ENCODE data around the gene CC2D1B.

DNA sequence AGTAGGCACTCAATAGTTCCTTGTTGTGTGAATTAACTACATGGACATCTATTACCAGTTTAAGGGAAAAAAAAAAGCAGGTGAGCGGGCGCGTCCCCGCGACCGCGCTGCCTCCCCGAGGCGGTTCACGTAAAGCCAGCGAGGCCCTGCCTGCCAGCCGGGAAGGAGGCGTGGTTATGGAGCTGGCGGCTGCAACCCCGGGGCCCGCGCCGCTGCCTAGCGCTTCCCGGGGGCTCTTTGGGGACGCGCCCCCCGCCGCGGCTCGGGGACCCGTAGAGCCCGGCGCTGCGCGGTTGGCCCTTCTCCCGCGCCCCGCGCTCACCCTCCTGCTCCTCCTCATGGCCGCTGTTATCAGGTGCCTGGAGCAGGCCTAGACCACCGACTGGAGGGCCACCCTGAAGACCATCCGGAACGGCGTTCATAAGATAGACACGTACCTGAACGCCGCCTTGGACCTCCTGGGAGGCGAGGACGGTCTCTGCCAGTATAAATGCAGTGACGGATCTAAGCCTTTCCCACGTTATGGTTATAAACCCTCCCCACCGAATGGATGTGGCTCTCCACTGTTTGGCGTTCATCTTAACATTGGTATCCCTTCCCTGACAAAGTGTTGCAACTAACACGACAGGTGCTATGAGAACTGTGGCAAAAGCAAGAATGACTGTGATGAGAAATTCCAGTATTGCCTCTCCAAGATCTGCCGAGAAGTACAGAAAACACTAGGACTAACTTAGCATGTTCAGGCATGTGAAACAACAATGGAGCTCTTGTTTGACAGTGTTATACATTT, 2.6 kb upstream of the CC2D1B start:
- TF ChIP-seq POLR2A (IDR thresholded peaks at IDR 0.05), result no peak
- TF ChIP-seq, protein P1, sequence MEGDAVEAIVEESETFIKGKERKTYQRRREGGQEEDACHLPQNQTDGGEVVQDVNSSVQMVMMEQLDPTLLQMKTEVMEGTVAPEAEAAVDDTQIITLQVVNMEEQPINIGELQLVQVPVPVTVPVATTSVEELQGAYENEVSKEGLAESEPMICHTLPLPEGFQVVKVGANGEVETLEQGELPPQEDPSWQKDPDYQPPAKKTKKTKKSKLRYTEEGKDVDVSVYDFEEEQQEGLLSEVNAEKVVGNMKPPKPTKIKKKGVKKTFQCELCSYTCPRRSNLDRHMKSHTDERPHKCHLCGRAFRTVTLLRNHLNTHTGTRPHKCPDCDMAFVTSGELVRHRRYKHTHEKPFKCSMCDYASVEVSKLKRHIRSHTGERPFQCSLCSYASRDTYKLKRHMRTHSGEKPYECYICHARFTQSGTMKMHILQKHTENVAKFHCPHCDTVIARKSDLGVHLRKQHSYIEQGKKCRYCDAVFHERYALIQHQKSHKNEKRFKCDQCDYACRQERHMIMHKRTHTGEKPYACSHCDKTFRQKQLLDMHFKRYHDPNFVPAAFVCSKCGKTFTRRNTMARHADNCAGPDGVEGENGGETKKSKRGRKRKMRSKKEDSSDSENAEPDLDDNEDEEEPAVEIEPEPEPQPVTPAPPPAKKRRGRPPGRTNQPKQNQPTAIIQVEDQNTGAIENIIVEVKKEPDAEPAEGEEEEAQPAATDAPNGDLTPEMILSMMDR (IDR thresholded peaks at IDR 0.05), result no peak
